NCI-H1417 treated with DMSO at 0.1 percent for 48 hours (cell line): Measurements from ENCODE around the gene CD164.
"Not testable (repeated sequence)": the region's sequence is repeated elsewhere in the genome, so short reads cannot be mapped to it uniquely, and the experiment has no call there.

Experiments
- DNase-seq: peaks from one replicate; lab custom pipeline; 2025; lab: John Stamatoyannopoulos, UW

CD164 gene

GRCh38 chr6:109342911-109343310 is 39.4 kb downstream of the CD164 start:
- DNase-seq = no peak

DNA sequence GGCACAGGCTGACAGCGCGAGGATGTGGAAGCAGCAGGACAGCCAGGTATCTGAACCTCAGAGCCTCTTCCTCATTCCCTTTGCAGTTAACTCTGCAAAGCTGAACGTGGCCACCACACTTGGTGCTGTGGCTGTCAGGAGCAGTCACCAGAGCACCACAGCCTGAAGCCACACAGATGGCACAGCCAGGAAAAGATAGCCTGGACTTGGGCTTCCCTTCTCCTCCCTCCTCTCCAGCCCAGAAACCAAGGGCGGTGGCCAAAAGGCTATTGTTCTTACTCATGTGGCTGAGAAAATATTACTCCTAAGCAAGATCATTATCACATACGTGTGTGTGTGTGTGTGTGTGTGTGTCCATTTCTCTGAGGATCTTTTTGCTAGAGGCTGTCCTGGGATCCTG is 39.8 kb downstream of the CD164 start:
- DNase-seq = no peak

DNA sequence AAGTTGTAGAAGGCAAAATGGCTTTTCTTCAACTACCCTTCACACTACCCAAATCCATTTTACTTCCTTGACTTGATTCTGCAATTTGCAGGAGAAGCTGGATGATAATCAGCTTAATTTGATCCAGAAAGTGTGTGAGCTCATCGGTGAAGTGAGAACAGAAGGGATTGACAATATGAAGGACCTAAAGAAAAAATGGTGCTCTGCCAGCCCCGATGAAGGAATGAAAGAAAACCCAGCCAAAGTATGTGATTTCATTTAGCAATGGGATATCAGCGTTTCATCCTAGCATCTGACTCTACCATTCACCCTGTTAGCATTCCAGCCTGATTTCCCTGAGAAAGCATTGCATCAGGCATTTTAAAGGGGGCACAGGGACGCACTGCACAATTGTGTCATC is 41.5 kb downstream of the CD164 start:
- DNase-seq = no peak

DNA sequence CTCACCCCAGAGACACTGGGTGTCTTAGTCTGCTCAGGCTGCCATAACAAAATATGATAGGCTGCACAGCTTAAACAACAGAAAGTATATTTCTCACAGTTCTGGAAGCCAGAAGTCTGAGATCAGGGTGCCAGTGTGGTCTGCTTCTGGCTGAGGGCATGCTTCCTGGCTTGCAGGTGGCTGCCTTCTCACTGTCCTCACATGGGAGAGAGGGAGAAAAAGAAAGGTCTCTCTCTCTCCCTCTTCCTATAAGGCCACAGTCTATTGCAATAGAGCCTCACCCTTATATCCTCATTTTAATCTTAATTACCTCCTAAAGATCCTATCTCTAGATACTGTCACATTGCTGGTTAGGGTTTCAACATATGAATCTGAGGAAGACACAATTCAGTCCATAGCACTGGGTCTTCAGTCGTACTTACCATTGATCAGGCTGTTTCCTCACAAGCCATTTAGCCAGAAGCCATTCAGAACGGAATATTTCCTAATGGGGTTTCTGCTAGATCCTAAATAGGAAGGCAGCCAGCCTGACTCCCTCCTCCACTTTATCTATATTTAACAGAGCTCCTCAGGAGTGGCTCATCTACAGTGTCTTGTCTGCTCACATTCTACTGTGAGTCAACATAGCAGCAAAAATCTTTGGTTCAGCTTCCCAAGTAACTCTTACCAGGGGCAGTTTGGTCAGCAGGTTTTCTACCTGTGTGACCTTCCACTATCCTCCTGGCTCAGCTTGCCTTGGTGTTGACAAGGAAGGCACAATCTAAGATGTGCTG is 42.2 kb downstream of the CD164 start:
- no peak for DNase-seq

DNA sequence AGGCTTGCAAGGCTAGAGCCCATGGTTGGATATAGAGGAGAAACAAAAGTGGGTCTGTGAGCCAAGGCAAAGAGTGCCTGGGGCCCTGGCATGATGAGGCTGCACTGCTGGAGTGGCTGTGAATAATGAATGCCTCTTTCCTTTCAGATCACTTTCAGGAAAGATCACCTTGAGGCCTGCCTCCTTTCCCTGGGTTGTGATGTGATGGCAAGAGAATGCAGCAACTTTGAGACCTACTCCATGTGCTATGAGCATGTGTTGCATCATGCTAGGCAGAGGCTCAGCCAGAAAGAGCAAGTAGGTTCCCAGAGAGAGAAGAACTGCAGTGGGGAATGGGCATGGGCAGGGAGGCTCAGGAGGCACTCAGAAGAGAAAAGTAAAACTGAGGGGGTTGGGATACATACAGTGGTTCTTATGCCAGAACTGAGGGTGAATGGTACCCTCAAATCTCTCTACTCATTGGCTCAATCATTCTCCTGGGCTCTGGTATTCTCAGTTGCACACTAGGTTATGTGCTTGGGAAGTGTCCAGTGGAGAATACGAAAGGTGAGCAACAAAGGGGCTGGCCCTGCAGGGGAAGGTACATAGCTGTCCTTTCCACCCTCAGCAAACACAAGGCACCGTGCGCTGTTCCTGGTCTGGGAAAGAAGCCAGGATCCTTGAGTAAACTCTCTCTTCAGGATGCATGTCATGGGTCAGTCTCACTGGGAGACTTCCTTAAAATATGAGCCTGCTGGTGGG is 45.9 kb downstream of the CD164 start:
- no peak for DNase-seq

GRCh38 chr6:109333870-109334269 is 48.4 kb downstream of the CD164 start:
- not testable (repeated sequence) for DNase-seq

- no peak for DNase-seq
These were observed 49.5 kb downstream of the CD164 start for GRCh38 chr6:109332748-109333147.

GRCh38 chr6:109331081-109331480 is 51.2 kb downstream of the CD164 start:
- no peak for DNase-seq

- DNase-seq = no peak
These were observed 52.0 kb downstream of the CD164 start for GRCh38 chr6:109330263-109330662.

DNA sequence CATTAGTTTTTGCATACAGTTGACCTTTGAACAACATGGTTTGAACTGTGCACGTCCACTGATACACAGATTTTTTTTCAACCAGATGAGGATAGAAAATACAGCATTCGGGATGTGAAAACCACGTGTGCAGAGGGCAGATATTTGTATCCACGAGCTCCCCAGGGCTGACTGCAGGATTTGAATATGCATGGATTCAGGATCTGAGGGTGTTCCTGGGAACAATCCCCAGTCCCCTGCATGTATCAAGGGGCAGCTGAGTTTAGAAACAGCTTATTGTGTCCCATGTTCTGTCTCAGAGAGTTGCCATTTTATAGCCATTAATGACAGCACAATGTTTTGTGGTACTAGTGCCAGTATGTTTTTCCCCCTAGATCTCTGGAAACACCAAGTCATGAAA is 53.6 kb downstream of the CD164 start:
- DNase-seq = no peak

DNA sequence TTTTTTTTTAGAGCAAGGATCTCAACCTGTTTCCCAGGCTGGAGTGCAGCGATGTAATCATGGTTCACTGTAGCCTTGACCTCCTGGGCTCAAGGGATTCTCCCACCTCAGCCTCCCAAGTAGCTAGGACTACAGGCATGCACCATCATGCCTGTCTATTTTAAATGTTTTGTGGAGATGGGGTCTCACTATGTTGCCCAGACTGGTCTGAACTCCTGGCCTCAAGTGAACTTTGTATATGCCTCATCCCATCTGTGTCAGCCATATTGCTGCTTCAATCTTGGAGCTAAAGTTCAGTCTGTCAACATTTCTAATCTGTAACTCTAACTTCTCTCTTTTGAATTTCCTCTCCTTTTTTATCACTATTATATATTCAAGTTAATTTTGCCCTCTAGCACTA is 54.3 kb downstream of the CD164 start:
- DNase-seq = no peak

GRCh38 chr6:109327491-109327890 is 54.8 kb downstream of the CD164 start:
- no peak for DNase-seq

DNA sequence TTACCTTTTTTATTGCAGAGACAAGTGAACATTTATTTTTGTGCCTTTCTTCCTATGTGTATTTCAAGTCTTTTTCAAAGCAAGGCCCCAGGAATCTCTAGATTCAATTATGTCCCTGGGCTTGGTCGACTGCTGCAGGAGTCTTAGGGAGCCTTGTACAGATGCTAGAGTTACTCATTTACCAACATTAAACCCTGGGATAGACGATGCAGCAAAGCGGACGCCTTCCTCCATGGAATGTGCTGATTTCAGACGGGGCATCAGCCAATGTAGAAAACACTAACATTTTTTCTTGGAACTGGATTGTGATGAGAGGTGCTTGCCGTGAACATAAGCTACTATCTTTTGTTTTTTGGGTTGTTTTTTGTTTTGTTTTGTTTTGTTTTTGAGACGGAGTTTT is 55.9 kb downstream of the CD164 start:
- no peak for DNase-seq

DNA sequence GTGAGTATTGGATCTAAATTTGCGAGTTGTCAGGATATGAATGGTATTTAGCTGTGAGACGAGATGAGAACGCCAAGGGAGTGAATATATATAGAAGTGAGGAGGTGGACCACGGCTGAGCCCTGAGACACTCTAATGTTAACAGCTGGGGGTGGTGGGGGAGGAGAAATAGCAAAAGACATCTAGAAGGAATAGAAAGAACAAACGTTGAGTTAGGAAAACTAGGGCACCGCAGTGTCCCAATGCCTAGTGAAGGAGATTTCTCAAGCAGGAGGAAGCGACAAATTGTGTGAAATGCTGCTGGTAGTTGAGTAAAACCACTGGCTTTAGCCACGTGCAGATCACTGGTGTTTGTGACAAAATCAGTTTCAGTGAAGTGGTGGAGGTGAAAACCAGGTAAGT is 56.9 kb downstream of the CD164 start:
- no peak for DNase-seq

DNA sequence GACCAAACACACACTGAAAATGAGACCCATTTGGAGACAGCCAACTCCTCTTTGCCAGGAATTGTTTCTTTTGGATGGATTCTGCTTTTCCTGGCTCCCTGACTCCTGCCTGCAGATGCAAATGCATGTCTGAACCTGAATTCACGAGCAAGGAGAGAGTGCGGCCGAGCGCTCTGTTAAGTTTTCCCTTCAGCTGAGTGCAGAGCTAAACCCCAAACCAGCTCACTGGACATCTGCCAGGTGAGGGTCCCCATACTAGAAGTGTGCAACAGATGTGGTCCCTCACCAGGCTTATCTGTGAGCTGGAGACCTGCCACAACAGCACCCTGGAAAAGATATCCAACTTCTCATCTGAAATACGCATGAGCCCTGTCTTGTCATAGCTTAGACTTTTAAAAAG is 59.0 kb downstream of the CD164 start:
- no peak for DNase-seq

DNA sequence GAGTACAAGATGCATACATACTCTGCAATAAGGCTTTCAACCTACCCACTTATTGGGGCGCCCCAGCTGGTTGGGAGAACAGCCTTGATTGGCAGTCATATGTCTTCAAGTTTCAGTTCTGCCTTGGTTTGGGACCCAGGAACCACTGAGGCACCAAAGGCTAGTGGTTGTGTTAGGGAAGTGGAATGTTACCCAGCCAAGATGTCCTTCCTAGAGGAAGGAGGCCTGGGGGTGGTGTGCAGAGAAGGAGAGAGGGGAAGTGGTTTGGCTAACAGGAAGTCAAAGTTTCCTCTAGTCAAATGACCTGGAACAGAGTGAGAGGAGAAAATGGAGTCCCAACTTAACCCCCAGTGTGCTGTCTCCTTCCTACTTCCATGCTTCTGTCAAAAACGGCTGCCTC is 59.4 kb downstream of the CD164 start:
- DNase-seq = no peak

- DNase-seq = no peak
These were observed 60.5 kb downstream of the CD164 start for GRCh38 chr6:109321752-109322151.

DNA sequence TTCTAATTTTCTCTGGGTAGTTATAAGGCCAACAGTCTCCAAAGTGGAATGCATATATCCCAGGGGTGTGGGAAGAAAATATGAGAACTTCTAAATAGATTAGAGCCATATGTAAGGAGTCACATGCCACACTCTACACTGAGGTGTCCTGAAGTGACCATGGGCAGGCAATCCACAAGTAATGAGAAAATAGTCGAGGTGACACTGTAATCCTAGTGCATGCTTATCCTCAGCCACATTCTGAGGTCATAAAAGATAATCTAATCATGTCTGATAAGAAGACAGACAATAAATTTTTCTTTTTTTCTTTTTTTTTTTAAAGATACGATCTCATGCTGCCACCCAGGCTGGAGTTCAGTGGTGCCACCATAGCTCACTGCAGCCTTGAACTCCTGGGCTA is 62.2 kb downstream of the CD164 start:
- no peak for DNase-seq

DNA sequence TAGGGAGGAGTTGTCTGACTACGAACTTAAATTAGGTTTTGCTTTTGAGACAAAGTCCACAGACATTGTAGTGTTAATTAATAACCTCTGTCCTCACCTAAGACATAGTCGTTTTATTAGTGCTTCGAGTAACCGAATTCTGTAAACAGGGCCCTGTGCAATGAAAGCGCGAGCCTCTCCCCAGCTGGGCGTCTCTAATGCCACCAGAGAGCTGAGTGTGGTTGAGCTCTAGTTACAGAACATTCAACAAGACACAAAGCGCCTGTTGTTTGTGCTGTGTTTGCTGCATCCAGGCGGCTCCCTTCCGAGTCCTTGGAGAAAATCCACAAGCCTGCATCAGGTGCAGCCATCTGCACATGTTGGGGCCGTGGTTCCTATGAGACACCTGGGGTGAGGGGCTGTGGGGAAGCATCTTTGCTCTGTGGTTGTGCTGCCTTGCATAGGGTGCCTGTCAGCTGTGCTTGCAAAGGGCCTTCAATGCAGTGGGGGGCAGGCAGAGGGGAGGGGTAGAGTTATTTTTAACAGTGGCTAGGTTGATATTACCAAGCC is 63.9 kb downstream of the CD164 start:
- DNase-seq = no peak

DNA sequence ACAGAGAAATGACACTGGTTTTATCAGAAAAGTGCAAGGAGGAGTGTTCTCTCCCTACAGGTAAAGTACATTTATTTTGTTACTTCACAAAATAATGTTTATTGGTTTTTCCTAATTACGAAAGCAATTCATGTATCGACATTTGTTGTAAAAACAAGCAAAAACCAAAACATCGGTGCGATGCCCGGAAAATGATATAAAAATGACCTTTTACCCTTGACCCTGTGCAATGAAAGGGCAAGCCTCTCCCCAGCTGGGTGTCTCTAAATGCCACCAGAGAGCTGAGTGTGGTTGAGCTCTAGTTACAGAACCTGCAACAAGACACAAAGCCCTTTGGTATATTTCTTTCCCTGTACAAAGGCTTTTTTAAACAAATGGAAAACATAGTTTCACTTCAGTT is 65.4 kb downstream of the CD164 start:
- DNase-seq = no peak
